NCI-H2196 treated with DMSO at 0.1 percent for 48 hours (cell line): ENCODE data around the gene BCL11B.

ENCODE experiments used
- DNase-seq: peaks from one replicate; lab custom pipeline; 2025; ENCODE audit not compliant: unreplicated experiment; lab: John Stamatoyannopoulos, UW

Gene BCL11B

GRCh38 chr14:99123208-99123870, 148.7 kb downstream of the BCL11B start:
- DNase-seq: no peak

- no peak for DNase-seq
Measured at GRCh38 chr14:99122521-99123125, 149.4 kb downstream of the BCL11B start.

- DNase-seq: no peak
Measured at GRCh38 chr14:99121319-99121875, 150.6 kb downstream of the BCL11B start.

GRCh38 chr14:99120526-99121318, 151.3 kb downstream of the BCL11B start:
- no peak for DNase-seq

GRCh38 chr14:99119554-99120525, 152.2 kb downstream of the BCL11B start:
- DNase-seq: no peak
